ENCODE data around the gene RNPS1. TPM values are rescaled to one million over a fixed set of nuclear protein-coding genes. Genes with fewer than 3 reads are reported as not detected.
A peak's percentile ranks its signal among the peaks of the same experiment; 100 is the strongest.

The RNPS1 gene
- total RNA-seq, 3 donors from 2014 or later (not counting 1 experiment from before 2014, with no cell fraction given), result 269 to 284 (median 273) TPM

GRCh38 chr16:2256531-2257140 lies 11.3 kb downstream of the RNPS1 start:
- no peak for DNase-seq
- no peak overlapping the region for H3K4me3 Mint-ChIP-seq

GRCh38 chr16:2253293-2253692 lies 14.6 kb downstream of the RNPS1 start:
- Histone ChIP-seq H3K27ac (ENCODE audit: low read length) (no peak overlapping the region), H3K27me3 (ENCODE audit: control insufficient read depth, insufficient read depth, low read length) (no peaks in the 10 kb centered on the region), H3K4me3 (ENCODE audit: low read length) (no peak overlapping the region), H3K4me1 (ENCODE audit: control insufficient read depth, insufficient read depth, low read length) (peaks cover 19% of the 10 kb centered on the region), H3K9me3 (ENCODE audit: control insufficient read depth, insufficient read depth, low read length) (no peaks in the 10 kb centered on the region), H3K36me3 (ENCODE audit: control insufficient read depth, insufficient read depth, low read length) (peaks cover 42% of the 10 kb centered on the region)
- ATAC-seq (no peak), DNase-seq (no peak)
- Mint-ChIP-seq H3K4me3 (no peak overlapping the region), H3K36me3 (no peaks in the 10 kb centered on the region), H3K9me3 (no peaks in the 10 kb centered on the region), H3K4me1 (peaks cover 0 to 14% of the 10 kb centered on the region in 2 donors), H3K27ac (peak overlapping the region; percentile 54 to 85), H3K27me3 (ENCODE audit: low read depth in 2 of 2) (no peaks in the 10 kb centered on the region)
- intact Hi-C loops (cut with micrococcal nuclease), result no loop called here
- no peak for TF ChIP-seq CTCF (IDR thresholded peaks at IDR 0.05)
- 86% methylated on average over 9 of the region's 11 CpGs for WGBS (ENCODE audit: insufficient coverage)

More at GRCh38 chr16:2256531-2257140, 11.3 kb downstream of the RNPS1 start:
- Histone ChIP-seq H3K4me3 (ENCODE audit: low read length) (no peak overlapping the region), H3K9me3 (ENCODE audit: control insufficient read depth, insufficient read depth, low read length) (no peaks in the 10 kb centered on the region), H3K27me3 (ENCODE audit: control insufficient read depth, insufficient read depth, low read length) (no peaks in the 10 kb centered on the region), H3K4me1 (ENCODE audit: control insufficient read depth, insufficient read depth, low read length) (peaks cover 8% of the 10 kb centered on the region), H3K27ac (ENCODE audit: low read length) (no peak overlapping the region), H3K36me3 (ENCODE audit: control insufficient read depth, insufficient read depth, low read length) (peaks cover 65% of the 10 kb centered on the region)
- TF ChIP-seq CTCF (IDR thresholded peaks at IDR 0.05), result no peak
- Mint-ChIP-seq H3K36me3 (peaks cover 6% of the 10 kb centered on the region), H3K9me3 (no peaks in the 10 kb centered on the region), H3K27me3 (ENCODE audit: low read depth in 2 of 2) (no peaks in the 10 kb centered on the region), H3K27ac (peak overlapping the region; percentile 14 to 71), H3K4me1 (peaks cover 0 to 9% of the 10 kb centered on the region in 2 donors)
- no peak for ATAC-seq
- WGBS (ENCODE audit: insufficient coverage), result 94% methylated on average over 12 of the region's 12 CpGs
- intact Hi-C loops (cut with micrococcal nuclease), result no loop called here

GRCh38 chr16:2252806-2253148 lies 15.1 kb downstream of the RNPS1 start:
- Mint-ChIP-seq H3K27me3 (ENCODE audit: low read depth in 2 of 2) (no peaks in the 10 kb centered on the region), H3K9me3 (no peaks in the 10 kb centered on the region), H3K4me3 (no peak overlapping the region), H3K27ac (peak overlapping the region; percentile 54 to 85), H3K4me1 (peaks cover 0 to 14% of the 10 kb centered on the region in 2 donors), H3K36me3 (no peaks in the 10 kb centered on the region)
- ATAC-seq (no peak), DNase-seq (no peak)
- Histone ChIP-seq H3K27ac (ENCODE audit: low read length) (peak overlapping the region; percentile 68), H3K4me1 (ENCODE audit: control insufficient read depth, insufficient read depth, low read length) (peaks cover 19% of the 10 kb centered on the region), H3K9me3 (ENCODE audit: control insufficient read depth, insufficient read depth, low read length) (no peaks in the 10 kb centered on the region), H3K27me3 (ENCODE audit: control insufficient read depth, insufficient read depth, low read length) (no peaks in the 10 kb centered on the region), H3K36me3 (ENCODE audit: control insufficient read depth, insufficient read depth, low read length) (peaks cover 37% of the 10 kb centered on the region), H3K4me3 (ENCODE audit: low read length) (no peak overlapping the region)
- TF ChIP-seq CTCF (IDR thresholded peaks at IDR 0.05), result no peak
- WGBS (ENCODE audit: insufficient coverage), result 89% methylated on average over 7 of the region's 7 CpGs
- intact Hi-C loops (cut with micrococcal nuclease), result no loop called here

Measured in natural killer cell (primary cell).